Peyer's patch (tissue), 4 donors: ENCODE measurements around the gene PLCH1.

Experiments used
- CTCF ChIP-seq, 6 experiments: fragments of 450-650 bp in 4 of 6; fragments of 200-600 bp in 2 of 6; sonication (generic) in 1 of 6; IDR thresholded peaks; one replicate each; pipeline ENCODE4 v1.5.1; 2017 to 2019; ENCODE audit warnings: antibody characterized with exemption in 6 of 6, mild to moderate bottlenecking in 3 of 6, moderate library complexity in 1 of 6
- POLR2A ChIP-seq, 2 donors: fragments of 450-650 bp; IDR thresholded peaks; one replicate each; pipeline ENCODE4 v1.5.1; 2017; ENCODE audit warnings: antibody characterized with exemption in 2 of 2, mild to moderate bottlenecking in 2 of 2, moderate library complexity in 2 of 2

DNA sequence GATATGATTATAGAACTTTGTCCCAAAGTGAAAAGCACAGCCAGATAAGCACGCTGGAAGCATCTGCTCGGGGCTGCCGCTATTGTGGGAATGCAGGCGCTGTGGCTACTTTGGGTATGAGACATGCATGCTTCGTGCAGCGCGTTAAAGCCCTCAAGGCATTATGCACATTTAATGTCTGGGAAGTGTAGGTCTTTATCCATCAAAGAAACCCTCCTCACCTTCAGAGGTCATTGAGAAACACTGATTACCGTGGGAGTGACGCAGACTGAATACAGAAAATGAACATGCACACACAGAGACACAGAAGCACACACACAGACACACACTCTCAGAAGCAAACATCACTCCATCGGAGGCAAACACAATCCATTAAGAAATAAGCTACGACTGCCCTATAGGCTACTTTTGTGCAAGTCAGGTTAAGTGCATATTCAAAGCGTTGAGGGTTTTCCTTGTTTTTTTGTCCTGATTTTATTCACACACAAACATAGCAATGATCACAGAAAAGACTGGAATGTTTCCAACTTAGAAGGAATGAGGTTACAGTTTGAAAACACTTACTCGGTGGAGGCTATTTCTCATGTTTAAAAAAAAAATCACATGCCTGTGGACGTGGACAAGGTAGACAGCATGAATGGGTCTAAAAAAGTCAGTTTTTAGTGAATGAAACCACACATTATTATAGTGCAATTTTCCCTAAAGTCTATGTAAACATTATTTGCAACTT, 68.5 kb downstream of the PLCH1 start:
- TF ChIP-seq CTCF (IDR thresholded peaks at IDR 0.05) (no peak), POLR2A (IDR thresholded peaks at IDR 0.05) (no peak)
